Measurements from ENCODE around the gene KCNK1. TPM values are rescaled to one million over a fixed set of nuclear protein-coding genes. Genes with fewer than 3 reads are reported as not detected.
"Not testable (repeated sequence)": the region's sequence is repeated elsewhere in the genome, so short reads cannot be mapped to it uniquely, and the experiment has no call there.

KCNK1 gene
- polyA plus RNA-seq, 4 donors = 6.7 to 8.2 (median 7.4) TPM

DNA sequence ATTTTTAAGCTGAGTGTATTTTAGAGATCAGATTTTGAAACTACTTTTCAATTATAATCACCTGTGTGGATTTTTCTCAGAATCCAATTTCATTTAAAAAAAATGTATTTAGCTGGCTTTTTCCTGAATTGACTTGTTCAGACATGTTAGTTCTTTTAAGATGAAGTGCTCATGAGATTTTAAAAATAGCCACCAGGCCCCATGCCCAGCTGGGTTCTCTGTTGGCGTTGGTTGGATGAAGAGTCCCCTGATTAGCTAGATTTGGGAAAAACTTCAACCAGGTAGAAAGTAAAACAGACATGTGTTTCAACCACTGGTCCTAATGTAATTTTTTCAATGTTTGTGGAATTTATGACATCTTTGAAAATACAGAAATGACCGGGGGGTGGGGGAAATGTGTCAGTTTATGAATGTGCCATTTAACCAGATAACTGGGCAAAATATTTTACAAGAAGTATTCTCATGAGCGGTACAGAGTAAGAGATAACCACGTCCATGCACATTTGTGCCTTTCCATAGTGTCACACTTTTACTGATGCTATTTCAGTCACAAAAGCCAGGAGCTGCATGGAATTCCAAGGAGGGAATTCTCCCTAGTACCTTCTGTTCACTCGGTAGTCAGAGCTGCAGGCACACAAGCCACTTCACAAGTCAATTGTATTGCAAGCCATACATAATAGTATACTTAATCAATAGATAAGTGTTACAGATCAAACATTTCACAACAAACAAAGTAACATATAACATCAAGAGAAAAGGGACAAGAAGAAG lies 51.1 kb downstream of the KCNK1 start:
- no peak for DNase-seq (ENCODE audit: low read depth in 4 of 4, low spot score in 2 of 4)

DNA sequence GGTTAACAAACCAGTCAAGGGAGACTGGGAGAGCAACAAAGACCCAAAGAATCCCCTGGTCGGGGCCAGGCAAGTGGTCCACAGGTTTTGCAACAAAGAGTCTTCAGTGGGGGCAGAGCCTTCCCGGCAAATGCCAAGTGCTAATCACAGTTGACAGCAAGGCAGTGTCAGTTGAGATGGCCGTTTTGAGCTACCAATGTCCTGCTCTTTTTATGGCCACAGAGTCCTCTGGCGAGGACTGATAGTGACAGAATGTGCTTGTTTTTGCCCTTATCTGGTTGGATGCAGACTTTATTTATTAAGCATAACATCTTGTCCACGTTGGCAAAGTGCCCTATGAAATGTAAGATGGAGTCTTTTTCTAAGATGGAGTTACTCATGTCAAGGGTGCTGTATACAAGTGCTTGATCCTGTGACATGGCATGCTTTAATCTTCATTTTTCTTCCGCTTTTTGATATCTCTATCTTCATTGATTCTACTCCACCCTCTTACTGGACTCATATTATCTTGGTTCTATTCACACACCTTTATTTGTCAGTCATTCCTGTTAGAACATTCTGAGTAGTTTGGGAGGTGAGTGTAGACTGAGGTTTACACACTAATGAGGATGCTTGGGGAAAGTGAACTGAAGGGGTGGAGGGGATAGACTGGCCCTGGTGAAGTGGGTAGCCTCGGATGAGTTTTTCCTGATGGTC lies 51.8 kb downstream of the KCNK1 start:
- no peak for DNase-seq (ENCODE audit: low read depth in 4 of 4, low spot score in 2 of 4)

DNA sequence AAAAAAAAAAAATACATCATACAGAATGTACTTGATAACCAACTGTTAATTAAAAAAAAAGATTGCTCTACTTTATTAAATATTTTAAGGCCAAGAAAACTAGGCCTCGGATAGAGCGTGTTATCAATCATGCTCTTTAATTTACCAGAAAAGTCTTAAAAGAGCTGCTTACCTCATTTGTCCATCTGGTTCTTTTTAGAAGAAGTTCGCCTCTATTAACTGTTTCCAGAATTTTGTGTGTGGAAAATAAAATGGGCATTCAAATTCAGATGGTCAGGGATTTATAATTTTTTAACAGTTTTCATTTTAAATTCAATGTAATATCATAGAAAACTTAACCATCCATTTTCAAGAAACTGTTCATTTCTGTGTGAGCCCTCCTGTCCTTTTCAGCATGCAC lies 53.8 kb downstream of the KCNK1 start:
- DNase-seq (ENCODE audit: low read depth in 4 of 4, low spot score in 2 of 4) = no peak

DNA sequence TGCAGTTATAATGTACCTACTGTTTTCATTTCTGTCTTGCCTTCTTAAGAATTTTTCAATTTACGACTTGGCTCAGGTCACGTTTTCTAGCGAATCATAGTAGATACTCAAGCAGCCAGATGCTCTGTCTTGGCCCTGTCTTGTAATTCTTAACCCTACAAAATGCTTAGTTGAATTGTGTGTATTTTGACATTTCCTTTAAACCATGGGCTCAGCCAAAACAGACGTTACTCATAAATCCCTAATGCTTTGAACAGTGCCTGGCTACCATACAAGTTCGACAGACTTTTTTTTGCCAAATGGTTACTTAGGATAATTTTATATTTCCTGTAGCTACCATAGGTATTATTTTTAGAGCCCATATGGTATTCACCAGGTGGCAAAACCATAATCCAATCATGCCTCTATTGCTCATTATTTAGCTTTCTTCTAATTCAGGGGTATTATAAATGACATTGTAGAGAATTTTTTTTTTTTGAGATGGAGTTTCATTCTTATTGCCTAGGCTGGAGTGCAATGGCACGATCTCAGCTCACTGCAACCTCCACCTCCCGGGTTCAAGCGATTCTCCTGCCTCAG lies 54.3 kb downstream of the KCNK1 start:
- no peak for DNase-seq (ENCODE audit: low read depth in 4 of 4, low spot score in 2 of 4)

DNA sequence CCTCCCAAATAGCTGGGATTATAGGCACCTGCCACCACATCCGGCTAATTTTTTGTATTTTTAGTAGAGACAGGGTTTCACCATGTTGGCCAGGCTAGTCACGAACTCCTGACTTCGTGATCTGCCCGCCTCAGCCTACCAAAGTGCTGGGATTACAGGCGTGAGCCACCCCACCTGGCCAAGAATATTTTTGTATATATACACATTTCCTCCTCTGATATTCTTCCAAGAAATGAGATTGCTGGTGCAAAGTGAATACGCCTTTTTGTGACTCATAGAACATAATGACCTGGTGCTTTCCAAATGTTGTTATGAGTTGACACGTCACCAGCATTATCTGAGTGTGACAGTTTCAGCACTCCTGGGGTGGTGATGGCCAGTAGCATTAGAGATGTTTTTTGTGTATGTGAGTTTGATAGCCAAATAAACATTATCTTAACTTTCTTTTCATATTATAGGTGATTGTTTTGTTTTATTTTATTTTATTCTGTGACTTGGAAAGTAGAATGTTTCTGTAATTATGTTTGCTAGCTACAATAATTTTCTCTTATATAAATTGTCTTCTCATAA lies 54.9 kb downstream of the KCNK1 start:
- no peak for DNase-seq (ENCODE audit: low read depth in 4 of 4, low spot score in 2 of 4)

DNA sequence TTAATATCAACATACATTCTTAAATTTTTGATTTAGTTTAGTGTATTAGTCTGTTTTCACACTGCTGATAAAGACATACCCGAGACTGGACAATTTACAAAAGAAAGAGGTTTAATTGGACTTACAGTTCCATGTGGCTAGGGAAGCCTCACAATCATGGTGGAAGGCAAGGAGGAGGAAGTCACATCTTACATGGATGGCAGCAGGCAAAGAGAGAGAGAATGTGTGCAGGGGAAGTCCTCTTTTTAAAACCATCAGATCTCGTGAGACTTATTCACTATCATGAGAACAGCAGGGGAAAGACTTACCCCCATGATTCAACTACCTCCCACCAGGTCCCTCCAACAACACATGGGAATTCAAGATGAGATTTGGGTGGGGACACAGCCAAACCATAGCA lies 56.5 kb downstream of the KCNK1 start:
- not testable (repeated sequence) for DNase-seq (ENCODE audit: low read depth in 4 of 4, low spot score in 2 of 4)

DNA sequence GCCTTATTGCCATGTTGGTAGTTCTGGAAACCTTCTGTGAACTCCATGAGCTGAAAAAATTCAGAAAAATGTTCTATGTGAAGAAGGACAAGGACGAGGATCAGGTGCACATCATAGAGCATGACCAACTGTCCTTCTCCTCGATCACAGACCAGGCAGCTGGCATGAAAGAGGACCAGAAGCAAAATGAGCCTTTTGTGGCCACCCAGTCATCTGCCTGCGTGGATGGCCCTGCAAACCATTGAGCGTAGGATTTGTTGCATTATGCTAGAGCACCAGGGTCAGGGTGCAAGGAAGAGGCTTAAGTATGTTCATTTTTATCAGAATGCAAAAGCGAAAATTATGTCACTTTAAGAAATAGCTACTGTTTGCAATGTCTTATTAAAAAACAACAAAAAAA lies 57.4 kb downstream of the KCNK1 start:
- DNase-seq (ENCODE audit: low read depth in 4 of 4, low spot score in 2 of 4) = no peak

DNA sequence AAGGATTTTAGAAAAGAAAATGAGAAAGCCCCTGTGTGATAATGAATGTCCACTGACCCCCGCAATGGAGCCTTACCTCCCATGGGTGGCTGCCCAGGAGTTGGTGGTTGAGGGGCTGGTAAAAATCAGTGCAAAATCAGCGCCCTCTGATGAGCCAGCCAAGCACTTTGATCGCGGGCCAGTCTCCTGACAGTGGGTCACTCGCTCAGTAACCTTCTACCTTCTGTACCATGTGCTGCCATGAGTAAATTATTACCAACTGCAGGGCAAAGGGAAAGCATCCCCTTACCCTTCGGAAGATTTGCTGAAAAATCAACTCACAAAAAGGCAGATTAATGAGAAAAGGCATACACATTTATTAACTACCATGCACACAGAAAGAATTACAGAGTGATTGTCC lies 58.8 kb downstream of the KCNK1 start:
- DNase-seq (ENCODE audit: low read depth in 4 of 4, low spot score in 2 of 4) = no peak

DNA sequence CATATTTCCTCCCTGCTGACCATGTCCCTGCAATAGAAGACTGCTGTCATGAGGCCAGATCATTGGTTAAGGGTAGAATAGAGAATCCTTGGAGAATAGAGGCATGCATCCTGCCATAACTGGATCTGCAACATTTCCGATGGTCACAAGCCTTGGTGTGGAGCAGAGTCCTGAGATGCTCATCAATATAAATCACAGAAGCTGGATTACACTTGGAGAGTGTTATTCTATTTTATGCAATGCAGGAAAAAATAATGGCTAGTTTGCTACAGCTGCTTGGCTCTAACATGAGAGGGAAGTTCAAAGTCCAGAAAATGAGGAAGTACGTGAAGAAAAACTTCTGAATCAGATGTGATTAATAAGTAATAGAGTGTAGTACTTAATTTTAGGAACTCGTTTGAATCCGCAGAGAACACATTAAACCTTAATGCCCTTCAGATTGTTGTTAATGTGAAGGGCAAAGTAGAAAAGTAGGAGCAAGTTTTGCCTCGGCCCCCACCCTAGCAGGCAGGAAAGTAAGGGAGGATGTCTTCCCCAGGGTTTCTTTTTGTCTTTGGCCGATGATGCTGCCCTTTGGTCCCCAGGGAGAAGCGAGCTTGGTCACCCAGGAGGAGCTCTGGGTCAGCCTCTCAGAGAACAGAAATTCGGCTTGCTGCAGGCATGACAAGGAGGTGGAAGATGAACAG lies 59.5 kb downstream of the KCNK1 start:
- no peak for DNase-seq (ENCODE audit: low read depth in 4 of 4, low spot score in 2 of 4)

DNA sequence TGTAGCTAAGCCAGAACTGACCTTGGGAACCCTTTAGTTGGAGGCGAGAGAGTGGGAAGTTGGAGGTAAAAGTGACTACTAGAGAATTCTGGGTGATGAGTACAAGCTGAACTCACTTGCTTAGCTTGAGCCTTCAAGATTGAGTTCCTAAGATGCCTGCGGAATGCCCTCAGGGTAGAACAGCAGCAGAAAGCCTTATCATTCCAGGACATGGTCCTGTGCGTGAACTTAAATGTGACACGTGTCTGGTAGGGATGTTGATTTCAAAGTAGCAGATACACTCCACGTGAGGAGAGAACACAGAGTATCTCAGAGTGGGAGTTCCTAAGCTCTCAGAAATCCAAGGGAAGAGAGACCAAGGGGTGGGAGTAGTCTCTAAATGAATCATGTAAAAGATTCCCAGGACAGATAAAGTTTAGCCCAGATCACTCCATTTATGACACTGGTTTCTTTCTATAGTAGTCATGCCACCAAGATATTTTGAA lies 60.1 kb downstream of the KCNK1 start:
- no peak for DNase-seq (ENCODE audit: low read depth in 4 of 4, low spot score in 2 of 4)

DNA sequence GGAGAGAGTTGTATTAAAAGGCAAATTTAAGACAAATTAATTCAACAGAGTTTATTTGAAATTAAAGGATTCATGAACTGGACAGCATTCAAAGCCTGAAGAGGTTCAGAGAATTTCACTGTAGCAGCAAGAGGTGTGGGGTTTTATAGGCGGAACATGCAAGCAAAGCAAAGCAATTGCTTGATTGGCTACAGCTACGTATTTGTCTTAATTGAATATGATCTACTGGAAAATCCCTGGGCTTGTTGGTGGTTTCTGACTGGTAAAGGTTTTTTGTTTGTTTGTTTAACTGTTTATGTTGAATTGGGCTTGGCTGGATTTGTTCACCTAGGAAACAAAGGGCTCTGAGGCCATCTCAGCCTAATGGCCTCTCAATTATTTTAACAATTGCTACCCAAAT lies 61.5 kb downstream of the KCNK1 start:
- no peak for DNase-seq (ENCODE audit: low read depth in 4 of 4, low spot score in 2 of 4)

DNA sequence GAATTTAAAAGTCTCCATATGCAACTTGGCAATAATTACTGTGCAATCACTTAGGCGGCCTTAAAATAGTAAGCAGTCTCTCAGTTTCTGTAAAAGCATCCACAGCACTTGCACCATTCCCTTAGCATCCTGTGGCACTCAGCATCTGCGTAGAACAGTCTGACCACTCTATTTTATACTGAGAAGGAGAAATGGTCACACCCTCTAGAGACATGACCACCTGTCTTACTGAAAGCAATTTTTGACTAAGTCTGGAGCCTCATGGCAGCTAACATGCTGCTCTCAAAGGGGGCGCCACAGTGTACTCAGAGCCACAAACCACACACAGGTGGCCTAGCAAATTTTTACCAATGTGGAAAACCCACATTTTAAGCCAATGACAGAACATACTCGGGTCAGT lies 62.0 kb downstream of the KCNK1 start:
- DNase-seq (ENCODE audit: low read depth in 4 of 4, low spot score in 2 of 4) = no peak

DNA sequence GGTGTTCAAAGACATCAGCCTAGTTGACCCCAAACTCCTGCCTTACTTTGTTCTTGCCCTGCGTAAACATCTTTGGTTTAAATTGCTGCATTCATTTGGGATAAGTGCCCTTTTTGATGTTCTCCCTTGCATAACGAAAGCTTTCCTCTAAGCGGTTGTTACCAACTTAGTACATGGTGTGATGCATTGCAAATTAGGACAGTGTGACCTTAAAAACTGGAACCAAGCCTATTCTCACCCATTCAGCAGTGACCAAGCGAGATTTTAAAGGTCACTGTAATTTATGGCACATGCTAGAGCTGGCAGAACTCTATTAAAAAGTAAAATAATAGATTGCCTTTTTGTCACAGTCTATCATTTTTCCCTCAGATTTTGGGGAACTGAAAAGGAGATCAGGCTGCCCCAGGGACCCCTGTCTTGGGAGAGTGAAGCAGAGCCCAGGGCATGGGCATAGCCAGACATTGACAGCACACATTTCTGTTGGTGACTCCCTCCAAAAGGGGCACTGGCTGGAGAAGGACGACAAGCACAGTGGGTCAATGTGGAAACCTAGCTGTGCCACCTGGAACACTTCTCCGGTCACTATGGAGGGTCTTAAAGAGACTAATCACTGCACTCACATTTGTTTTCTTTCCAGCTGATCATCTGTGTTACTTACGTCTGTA lies 63.9 kb downstream of the KCNK1 start:
- DNase-seq (ENCODE audit: low read depth in 4 of 4, low spot score in 2 of 4) = no peak

DNA sequence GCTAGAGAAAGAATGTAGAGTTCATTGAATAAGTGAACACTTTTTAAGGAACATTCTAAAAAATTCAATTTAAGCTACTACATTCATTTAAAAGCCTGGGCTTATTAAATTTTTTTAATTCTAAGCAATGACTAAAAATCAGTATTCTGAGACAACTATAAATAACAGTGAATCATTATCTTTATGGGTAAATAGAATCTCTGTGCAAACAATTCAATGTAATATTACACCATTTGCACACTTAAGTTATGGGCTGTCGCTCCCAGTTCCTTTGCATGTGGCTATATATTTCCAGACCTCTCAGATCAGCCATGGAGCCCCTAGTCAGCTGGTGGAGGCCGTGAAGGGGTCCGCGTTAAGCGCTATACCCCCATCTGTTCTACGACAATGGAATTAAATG lies 65.1 kb downstream of the KCNK1 start:
- DNase-seq (ENCODE audit: low read depth in 4 of 4, low spot score in 2 of 4) = no peak

DNA sequence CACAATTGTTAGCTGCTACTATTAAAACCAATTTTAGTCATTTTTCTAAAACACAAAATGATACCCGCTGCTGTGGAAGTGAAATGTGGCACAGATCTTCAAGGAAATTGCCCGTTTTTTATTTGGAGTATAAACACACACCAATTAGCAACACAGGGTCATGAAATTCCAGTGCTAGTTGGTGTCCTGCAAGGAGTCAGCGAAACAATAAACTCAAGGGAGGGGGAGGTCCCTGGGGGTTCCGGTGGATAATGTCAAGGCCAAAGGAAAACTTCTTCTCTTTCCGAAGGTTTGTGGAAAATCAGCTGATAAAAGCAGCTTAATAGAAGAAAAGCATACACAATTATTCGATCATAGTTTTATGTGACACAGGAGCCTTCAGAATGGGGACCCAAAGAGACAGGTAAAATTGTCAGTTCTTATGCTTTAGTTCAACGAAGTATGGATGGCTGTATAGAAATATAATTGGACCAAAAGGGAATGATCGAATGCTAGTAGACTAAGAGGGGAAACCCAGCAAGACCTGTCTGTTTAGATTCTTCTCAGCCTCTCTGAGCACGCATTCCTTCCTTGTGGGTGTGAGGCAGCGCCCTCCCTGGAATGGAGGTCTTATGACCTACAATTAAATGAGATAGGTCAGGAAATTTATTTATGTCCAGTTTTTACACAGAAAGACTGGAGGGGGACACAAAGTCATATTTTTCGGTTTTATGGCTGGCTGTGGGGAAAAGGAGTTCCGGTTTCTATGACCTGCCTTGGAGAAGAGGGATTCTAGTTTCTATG lies 65.9 kb downstream of the KCNK1 start:
- no peak for DNase-seq (ENCODE audit: low read depth in 4 of 4, low spot score in 2 of 4)

DNA sequence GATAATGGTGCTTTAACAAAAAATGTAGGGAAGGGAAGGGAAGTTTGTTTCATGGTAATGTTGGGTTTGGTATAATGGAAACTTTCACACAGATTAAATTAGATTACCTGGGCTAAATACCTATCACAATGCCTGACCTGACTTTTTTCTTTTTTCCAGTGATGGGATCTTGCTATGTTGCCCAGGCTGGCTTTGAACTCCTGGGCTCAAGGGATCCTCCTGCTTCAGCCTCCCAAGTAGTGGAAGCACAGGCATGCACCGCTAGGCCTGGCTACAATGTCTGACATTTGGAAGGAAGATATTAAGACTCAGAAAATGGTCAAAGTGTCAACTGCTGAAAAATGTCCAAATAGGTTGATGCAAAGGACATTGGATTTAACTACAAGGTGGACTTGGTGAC lies 67.4 kb downstream of the KCNK1 start:
- DNase-seq (ENCODE audit: low read depth in 4 of 4, low spot score in 2 of 4) = no peak

DNA sequence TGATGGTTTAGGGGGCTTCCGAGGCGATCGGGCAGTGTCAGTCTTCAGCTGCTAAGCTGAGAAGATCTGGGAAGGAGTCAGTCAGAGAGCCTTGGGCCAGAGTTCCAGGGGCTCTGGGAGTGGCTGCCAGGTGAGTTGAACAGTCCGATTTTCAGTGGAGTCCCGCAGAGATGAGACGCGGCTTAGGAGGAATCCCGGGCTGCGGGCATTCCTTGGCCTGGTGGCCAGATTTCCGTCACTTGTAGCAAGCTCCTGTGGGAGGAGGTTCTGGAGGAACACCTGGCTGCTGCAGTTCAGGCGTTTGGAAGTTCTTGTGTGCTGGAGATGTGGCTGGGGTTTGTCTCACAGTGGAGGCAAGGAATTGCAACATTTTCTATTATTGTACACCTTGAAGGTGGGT lies 72.7 kb downstream of the KCNK1 start:
- not testable (repeated sequence) for DNase-seq (ENCODE audit: low read depth in 4 of 4, low spot score in 2 of 4)

DNA sequence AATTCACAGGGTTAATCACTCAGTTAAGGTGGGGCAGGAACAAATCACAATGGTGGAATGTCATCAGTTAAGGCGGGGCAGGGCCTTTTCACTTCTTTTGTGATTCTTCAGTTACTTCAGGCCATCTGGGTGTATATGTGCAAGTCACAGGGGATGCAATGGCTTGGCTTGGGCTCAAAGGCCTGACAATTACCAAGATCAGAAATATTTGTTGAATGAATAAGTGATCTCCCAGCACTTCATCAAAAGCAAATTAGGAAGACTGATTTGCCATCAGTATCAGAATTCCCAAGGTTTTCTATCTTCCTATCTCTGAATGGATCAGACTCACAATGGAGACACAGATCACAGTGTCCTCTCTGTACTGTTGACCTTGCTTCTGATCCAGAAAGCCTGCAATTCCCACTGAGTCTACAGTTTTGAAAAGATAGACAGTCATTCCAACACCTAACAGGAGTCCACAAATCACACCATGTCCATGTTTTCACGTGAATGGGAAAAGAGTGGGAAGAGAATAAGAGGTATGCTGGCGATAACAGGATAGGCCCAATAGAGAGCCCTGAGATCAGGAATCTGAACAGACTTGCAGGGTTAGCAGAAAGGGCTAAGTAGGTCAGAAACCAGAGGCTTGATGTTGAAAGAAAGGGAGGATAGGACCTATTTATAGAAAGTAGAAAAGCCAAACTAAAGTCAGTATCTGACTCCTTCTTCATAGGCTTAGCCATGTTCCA lies 75.3 kb downstream of the KCNK1 start:
- no peak for DNase-seq (ENCODE audit: low read depth in 4 of 4, low spot score in 2 of 4)

DNA sequence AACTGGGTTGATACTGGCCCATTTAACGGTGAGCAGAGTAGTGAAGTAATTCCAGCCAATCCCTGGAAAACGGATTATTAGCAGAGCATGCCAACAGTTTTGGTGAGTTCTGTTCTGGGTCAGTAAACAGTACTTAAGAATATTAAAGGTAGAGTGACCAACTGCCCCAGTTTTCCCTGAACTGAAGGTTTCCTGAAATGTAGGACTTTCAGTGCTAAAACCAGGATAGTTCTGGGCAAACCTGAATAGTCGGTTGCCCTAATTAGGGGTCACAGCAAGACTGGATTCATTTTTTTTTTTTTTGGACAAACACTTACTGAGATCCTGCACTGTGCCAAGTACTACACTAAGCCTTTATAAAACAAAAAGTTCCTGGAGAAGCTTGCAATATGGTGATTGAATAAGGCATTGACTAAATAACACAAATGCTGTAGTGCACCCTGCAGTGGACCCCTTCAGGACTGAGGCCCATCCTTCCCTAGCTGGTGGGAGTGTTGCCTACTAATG lies 75.9 kb downstream of the KCNK1 start:
- DNase-seq (ENCODE audit: low read depth in 4 of 4, low spot score in 2 of 4) = no peak
